Activated T-helper 1 cell treated with anti-CD3 and anti-CD28 coated beads, Interleukin-12 subunit alpha, Interleukin-12 subunit beta, Interleukin-2, Interleukin-4 antibody, amounts not matched to agents 30 ng/mL and 10 ng/mL and 1 ng/mL, durations not matched to agents 14 hours and 24 hours and 36 hours (primary cell): ENCODE data around the gene GINS2. TPM values are rescaled to one million over a fixed set of nuclear protein-coding genes. Genes with fewer than 3 reads are reported as not detected.
A peak's percentile ranks its signal among the peaks of the same experiment; 100 is the strongest.

Source experiments
- DNase-seq: peaks from one replicate; pipeline ENCODE4 v3.0.0; 2021; ENCODE audit warnings: low spot score
- H3K27ac Mint-ChIP-seq: one replicate; pipeline ENCODE4 v1.8.0; 2021; ENCODE audit warnings: mild to moderate bottlenecking, mixed read lengths
- H3K27me3 Mint-ChIP-seq: one replicate; pipeline ENCODE4 v1.8.0; 2022; ENCODE audit warnings: mild to moderate bottlenecking, moderate library complexity, mixed read lengths; ENCODE audit not compliant: insufficient read depth
- H3K36me3 Mint-ChIP-seq: one replicate; pipeline ENCODE4 v1.8.0; 2021; ENCODE audit warnings: low read depth, mixed read lengths
- H3K4me1 Mint-ChIP-seq: one replicate; pipeline ENCODE4 v1.8.0; 2021; ENCODE audit warnings: low read depth, mixed read lengths
- H3K4me3 Mint-ChIP-seq: one replicate; pipeline ENCODE4 v1.8.0; 2021; ENCODE audit warnings: mild to moderate bottlenecking, moderate library complexity, mixed read lengths
- H3K9me3 Mint-ChIP-seq: one replicate; pipeline ENCODE4 v1.8.0; 2021; ENCODE audit warnings: mixed read lengths
- intact Hi-C: fragments of 100-400 bp; cut with micrococcal nuclease; formaldehyde crosslinking; loops from one replicate; pipeline ENCODE4 v1.15.1; 2024
- total RNA-seq: library from RNA; stranded (reverse); gene quantifications from 2 replicates; pipeline ENCODE4 v1.2.3, GENCODE V29; 2022

GINS2 gene
- total RNA-seq, 1 donor from 2014 or later = 87.2 TPM

- Mint-ChIP-seq H3K4me3 (no peak overlapping the region), H3K9me3 (no peaks in the 10 kb centered on the region), H3K4me1 (no peaks in the 10 kb centered on the region), H3K27ac (no peak overlapping the region), H3K27me3 (peaks cover 9% of the 10 kb centered on the region), H3K36me3 (no peaks in the 10 kb centered on the region)
- DNase-seq = no peak
- intact Hi-C loops = no loop called here
These were observed 8.0 kb upstream of the GINS2 start for GRCh38 chr16:85696781-85697180.

- Mint-ChIP-seq H3K27me3 (peaks cover 16% of the 10 kb centered on the region), H3K9me3 (no peaks in the 10 kb centered on the region), H3K4me1 (no peaks in the 10 kb centered on the region), H3K36me3 (no peaks in the 10 kb centered on the region), H3K4me3 (no peak overlapping the region), H3K27ac (no peak overlapping the region)
- DNase-seq = no peak
- intact Hi-C loops = no loop called here
These were observed 6.7 kb upstream of the GINS2 start for GRCh38 chr16:85695196-85696128.

GRCh38 chr16:85690469-85691064 is 1.8 kb upstream of the GINS2 start:
- H3K27me3 Mint-ChIP-seq = peaks cover 12% of the 10 kb centered on the region
- H3K4me3 Mint-ChIP-seq = no peak overlapping the region
- H3K27ac Mint-ChIP-seq = no peak overlapping the region
- no peak for DNase-seq
- H3K4me1 Mint-ChIP-seq = peaks cover 8% of the 10 kb centered on the region
- H3K36me3 Mint-ChIP-seq = peaks cover 7% of the 10 kb centered on the region
- no peaks in the 10 kb centered on the region for H3K9me3 Mint-ChIP-seq
- intact Hi-C loops = no loop called here

- H3K4me3 Mint-ChIP-seq = peak overlapping the region; percentile 30
These were observed 1.2 kb upstream of the GINS2 start for GRCh38 chr16:85689950-85690320.

GRCh38 chr16:85689285-85689949 is 663 bp upstream of the GINS2 start:
- Mint-ChIP-seq H3K9me3 (no peaks in the 10 kb centered on the region), H3K27me3 (peaks cover 7% of the 10 kb centered on the region), H3K4me3 (peak overlapping the region; percentile 76), H3K36me3 (peaks cover 7% of the 10 kb centered on the region), H3K4me1 (peaks cover 8% of the 10 kb centered on the region), H3K27ac (no peak overlapping the region)
- DNase-seq = no peak
- intact Hi-C loops = loop anchor here (1.0 to 5.0 kb wide), 4 partner anchors 79 to 382 kb away; partner anchors contain the start of genes COX4I1 and EMC8

More at GRCh38 chr16:85689950-85690320, 1.2 kb upstream of the GINS2 start:
- peaks cover 7% of the 10 kb centered on the region for H3K36me3 Mint-ChIP-seq
- no peak overlapping the region for H3K27ac Mint-ChIP-seq
- H3K9me3 Mint-ChIP-seq = no peaks in the 10 kb centered on the region
- peaks cover 8% of the 10 kb centered on the region for H3K4me1 Mint-ChIP-seq
- intact Hi-C loops = loop anchor here (1.0 to 5.0 kb wide), 4 partner anchors 79 to 383 kb away; partner anchors contain the start of genes COX4I1 and EMC8
- no peak for DNase-seq
- H3K27me3 Mint-ChIP-seq = peaks cover 12% of the 10 kb centered on the region

- Mint-ChIP-seq H3K9me3 (no peaks in the 10 kb centered on the region), H3K27ac (peak overlapping the region; percentile 86), H3K27me3 (peaks cover 7% of the 10 kb centered on the region), H3K4me1 (peaks cover 16% of the 10 kb centered on the region), H3K36me3 (peaks cover 16% of the 10 kb centered on the region), H3K4me3 (peak overlapping the region; percentile 86)
- DNase-seq = no peak
- intact Hi-C loops = loop anchor here (2.0 to 5.0 kb wide), 2 partner anchors 77 to 381 kb away; no protein-coding TSS in a partner anchor
These were observed 893 bp downstream of the GINS2 start for GRCh38 chr16:85687651-85688471.

GRCh38 chr16:85686912-85687591 is 1.7 kb downstream of the GINS2 start:
- peak overlapping the region; percentile 86 for H3K4me3 Mint-ChIP-seq
- H3K27ac Mint-ChIP-seq = peak overlapping the region; percentile 67
- H3K27me3 Mint-ChIP-seq = peaks cover 7% of the 10 kb centered on the region
- no peaks in the 10 kb centered on the region for H3K9me3 Mint-ChIP-seq
- H3K4me1 Mint-ChIP-seq = peaks cover 18% of the 10 kb centered on the region
- DNase-seq = no peak
- peaks cover 18% of the 10 kb centered on the region for H3K36me3 Mint-ChIP-seq
- intact Hi-C loops = loop anchor here (5.0 kb wide), 1 partner anchor 380 kb away; no protein-coding TSS in a partner anchor

GRCh38 chr16:85685251-85685650 is 3.5 kb downstream of the GINS2 start:
- no peaks in the 10 kb centered on the region for H3K27me3 Mint-ChIP-seq
- H3K4me3 Mint-ChIP-seq = no peak overlapping the region
- no peak for DNase-seq
- peaks cover 23% of the 10 kb centered on the region for H3K4me1 Mint-ChIP-seq
- intact Hi-C loops = loop anchor here (5.0 kb wide), 1 partner anchor 378 kb away; no protein-coding TSS in a partner anchor
- no peak overlapping the region for H3K27ac Mint-ChIP-seq
- H3K9me3 Mint-ChIP-seq = no peaks in the 10 kb centered on the region
- peaks cover 25% of the 10 kb centered on the region for H3K36me3 Mint-ChIP-seq

- no peak for DNase-seq
- H3K27ac Mint-ChIP-seq = no peak overlapping the region
- H3K9me3 Mint-ChIP-seq = no peaks in the 10 kb centered on the region
- H3K4me1 Mint-ChIP-seq = peaks cover 24% of the 10 kb centered on the region
- peaks cover 30% of the 10 kb centered on the region for H3K36me3 Mint-ChIP-seq
- H3K4me3 Mint-ChIP-seq = no peak overlapping the region
- intact Hi-C loops = no loop called here
- H3K27me3 Mint-ChIP-seq = no peaks in the 10 kb centered on the region
These were observed 5.4 kb downstream of the GINS2 start for GRCh38 chr16:85683363-85683762.

- no peaks in the 10 kb centered on the region for H3K9me3 Mint-ChIP-seq
- peaks cover 31% of the 10 kb centered on the region for H3K36me3 Mint-ChIP-seq
- H3K4me1 Mint-ChIP-seq = peaks cover 22% of the 10 kb centered on the region
- intact Hi-C loops = no loop called here
- H3K27me3 Mint-ChIP-seq = no peaks in the 10 kb centered on the region
- DNase-seq = no peak
- no peak overlapping the region for H3K4me3 Mint-ChIP-seq
- no peak overlapping the region for H3K27ac Mint-ChIP-seq
These were observed 6.2 kb downstream of the GINS2 start for GRCh38 chr16:85682516-85682915.

GRCh38 chr16:85681255-85681654 is 7.5 kb downstream of the GINS2 start:
- Mint-ChIP-seq H3K27me3 (no peaks in the 10 kb centered on the region), H3K4me1 (peaks cover 16% of the 10 kb centered on the region), H3K4me3 (no peak overlapping the region), H3K9me3 (no peaks in the 10 kb centered on the region), H3K27ac (no peak overlapping the region), H3K36me3 (peaks cover 30% of the 10 kb centered on the region)
- no peak for DNase-seq
- intact Hi-C loops = no loop called here
